Renal cortex interstitium (tissue), 11 donors: ENCODE results near the gene OR11H6. TPM values are rescaled to one million over a fixed set of nuclear protein-coding genes. Genes with fewer than 3 reads are reported as not detected.
"Not testable (repeated sequence)": the region's sequence is repeated elsewhere in the genome, so short reads cannot be mapped to it uniquely, and the experiment has no call there.

Source experiments
- DNase-seq, 11 donors: peaks; one replicate each; pipeline ENCODE4 v3.0.0-alpha.2; 2013; ENCODE audit warnings: low read depth in 9 of 11, low spot score in 4 of 11; ENCODE audit errors: extremely low read depth in 1 of 11
- polyA plus RNA-seq, 3 donors: library from polyadenylated mRNA; unstranded; fragments of 120-200 nt; gene quantifications; one replicate each; pipeline ENCODE4 v1.2.1, GENCODE V29; 2013; ENCODE audit not compliant: insufficient read length in 3 of 3

Gene OR11H6
- polyA plus RNA-seq, 3 donors, result not detected

DNA sequence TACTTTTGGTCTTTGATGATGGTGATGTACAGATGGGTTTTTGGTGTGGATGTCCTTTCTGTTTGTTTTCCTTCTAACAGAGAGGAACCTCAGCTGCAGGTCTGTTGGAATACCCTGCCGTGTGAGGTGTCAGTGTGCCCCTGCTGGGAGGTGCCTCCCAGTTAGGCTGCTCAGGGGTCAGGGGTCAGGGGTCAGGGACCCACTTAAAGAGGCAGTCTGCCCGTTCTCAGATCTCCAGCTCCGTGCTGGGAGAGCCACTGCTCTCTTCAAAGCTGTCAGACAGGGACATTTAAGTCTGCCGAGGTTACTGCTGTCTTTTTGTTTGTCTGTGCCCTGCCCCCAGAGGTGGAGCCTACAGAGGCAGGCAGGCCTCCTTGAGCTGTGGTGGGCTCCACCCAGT is 11.9 kb downstream of the OR11H6 start:
- DNase-seq, result not testable (repeated sequence)

DNA sequence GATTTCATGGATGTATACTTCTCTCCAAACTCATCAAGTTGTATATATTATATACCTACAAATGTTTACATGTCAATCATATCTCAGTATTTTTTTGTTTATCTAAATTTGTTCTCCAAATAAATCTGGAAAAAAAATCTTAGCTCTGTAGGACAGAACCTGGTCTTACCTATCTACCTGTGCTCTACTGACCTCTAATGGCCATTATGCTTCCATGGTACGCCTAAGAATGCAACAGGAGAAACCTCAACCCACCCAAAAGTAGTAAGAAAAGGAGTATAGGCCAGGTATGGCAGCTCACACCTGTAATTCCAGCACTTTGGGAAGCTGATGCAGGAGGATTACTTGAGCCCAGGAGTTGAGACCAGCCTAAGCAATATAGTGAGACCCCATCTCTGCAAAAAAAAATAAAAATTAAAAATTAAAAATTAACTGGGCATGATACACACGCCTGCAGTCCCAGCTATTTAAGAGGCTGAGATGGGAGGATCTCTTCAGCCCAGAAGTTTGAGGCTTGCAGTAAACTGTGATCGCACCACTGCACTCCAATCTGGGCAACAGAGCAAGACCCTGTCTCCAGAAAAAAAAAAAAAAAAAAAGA is 24.2 kb downstream of the OR11H6 start:
- no peak for DNase-seq

DNA sequence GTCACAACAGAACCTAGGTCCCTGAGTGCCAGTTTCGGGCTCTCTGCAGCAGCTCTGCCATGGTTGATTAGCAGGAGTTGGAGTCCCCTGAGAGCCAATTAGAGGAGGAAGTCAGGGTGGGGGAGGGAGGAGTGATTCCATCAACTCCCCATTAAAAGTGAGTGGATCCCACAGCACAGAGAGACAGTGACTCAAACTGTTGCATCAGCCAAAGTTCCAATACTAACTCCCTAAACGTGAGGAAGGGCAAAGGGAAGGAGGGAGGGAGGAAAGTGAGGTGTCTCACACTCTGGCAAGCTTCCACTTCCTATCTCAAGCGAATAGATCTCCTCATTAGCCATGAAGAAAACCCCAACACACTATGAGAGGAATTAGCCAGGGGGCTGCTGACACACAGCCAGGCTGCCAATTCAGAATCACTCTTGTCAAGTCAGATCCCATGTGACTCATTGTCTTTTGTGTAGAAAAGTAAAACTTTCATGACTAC is 39.2 kb downstream of the OR11H6 start:
- DNase-seq, result no peak

DNA sequence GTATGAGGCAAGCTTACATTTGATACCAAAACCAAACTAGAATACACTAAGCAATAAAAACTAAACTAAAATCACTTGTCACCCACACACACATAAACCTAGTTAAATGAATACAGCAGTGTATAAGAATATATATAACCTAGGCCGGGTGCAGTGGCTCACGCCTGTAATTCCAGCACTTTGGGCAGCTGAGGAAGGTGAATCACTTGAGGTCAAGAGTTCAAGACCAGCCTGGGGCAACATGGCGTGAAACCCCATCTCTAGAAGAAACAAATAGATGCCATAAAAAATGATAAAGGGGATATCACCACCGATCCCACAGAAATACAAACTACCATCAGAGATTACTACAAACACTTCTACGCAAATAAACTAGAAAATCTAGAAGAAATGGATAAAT is 40.9 kb downstream of the OR11H6 start:
- not testable (repeated sequence) for DNase-seq

DNA sequence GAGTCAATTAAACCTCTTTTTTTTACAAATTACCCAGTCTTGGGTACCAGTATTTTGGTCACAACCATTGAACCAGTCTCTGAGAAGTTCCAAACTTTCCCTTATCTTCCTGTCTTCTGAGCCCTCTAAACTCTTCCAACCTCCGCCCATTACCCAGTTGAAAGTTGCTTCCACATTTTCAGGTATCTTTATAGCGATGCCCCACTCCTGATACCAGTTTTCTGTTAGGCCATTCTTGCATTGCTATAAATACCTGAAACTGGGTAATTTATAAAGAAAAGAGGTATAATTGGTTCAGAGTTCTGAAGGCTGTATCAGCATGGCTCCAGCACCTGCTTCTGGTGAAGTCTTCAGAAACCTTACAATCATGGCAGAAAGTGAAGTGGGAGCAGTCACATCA is 50.6 kb downstream of the OR11H6 start:
- DNase-seq, result no peak

Other genes starting within 250 kb of the OR11H6 start
- gene OR4K15, start 248.1 kb upstream of the OR11H6 start, polyA plus RNA-seq, result not detected
- gene OR4Q2, start 221.5 kb upstream of the OR11H6 start, polyA plus RNA-seq, result not detected
- gene OR4K14, start 204.4 kb upstream of the OR11H6 start, polyA plus RNA-seq, result not detected
- under 1 TPM in 1 of 3 donors, not detected in 2; 0.01 TPM for gene OR4K13, start 187.7 kb upstream of the OR11H6 start, polyA plus RNA-seq
- gene OR4L1, start 163.7 kb upstream of the OR11H6 start, polyA plus RNA-seq, result not detected
- gene OR4K17, start 113.0 kb upstream of the OR11H6 start, polyA plus RNA-seq, result under 1 TPM; 0.03 to 0.11 (median 0.04) TPM
- not detected for gene OR4N5, start 84.9 kb upstream of the OR11H6 start, polyA plus RNA-seq
- gene OR11G2, start 32.8 kb upstream of the OR11H6 start, polyA plus RNA-seq, result under 1 TPM in 1 of 3 donors, not detected in 2; 0.05 TPM
- gene OR11H7, start 5.3 kb downstream of the OR11H6 start, polyA plus RNA-seq, result under 1 TPM; 0.26 to 0.60 (median 0.26) TPM
- under 1 TPM in 1 of 3 donors, not detected in 2; 0.14 TPM for gene OR11H4, start 15.6 kb downstream of the OR11H6 start, polyA plus RNA-seq
- 10 to 100 TPM; 24.9 to 31.0 (median 29.6) TPM for gene TTC5, start 82.2 kb downstream of the OR11H6 start, polyA plus RNA-seq
- gene CCNB1IP1, start 109.6 kb downstream of the OR11H6 start, polyA plus RNA-seq, result 100 to 1,000 TPM; 108 to 130 (median 120) TPM
- 10 to 100 TPM; 51.1 to 62.7 (median 60.3) TPM for gene PARP2, start 119.9 kb downstream of the OR11H6 start, polyA plus RNA-seq
- 10 to 100 TPM; 19.0 to 20.7 (median 19.0) TPM for gene TEP1, start 189.8 kb downstream of the OR11H6 start, polyA plus RNA-seq
- gene KLHL33, start 212.5 kb downstream of the OR11H6 start, polyA plus RNA-seq, result under 1 TPM; 0.23 to 0.53 (median 0.47) TPM
- 10 to 100 TPM; 53.7 to 88.7 (median 54.9) TPM for gene OSGEP, start 231.1 kb downstream of the OR11H6 start, polyA plus RNA-seq
- gene APEX1, start 231.5 kb downstream of the OR11H6 start, polyA plus RNA-seq, result 100 to 1,000 TPM; 292 to 331 (median 308) TPM
- gene PIP4P1, start 237.7 kb downstream of the OR11H6 start, polyA plus RNA-seq, result 10 to 100 TPM; 35.0 to 40.4 (median 36.9) TPM
- gene PNP, start 245.7 kb downstream of the OR11H6 start, polyA plus RNA-seq, result 100 to 1,000 TPM in 1 of 3 donors, 10 to 100 TPM in 2; 64.0 to 144 (median 82.3) TPM